Motor neuron (in vitro differentiated cells): ENCODE data around the gene FOXS1. TPM values are rescaled to one million over a fixed set of nuclear protein-coding genes. Genes with fewer than 3 reads are reported as not detected.

Experiments
- ATAC-seq, 8 experiments: fragments of 200-7000 bp; cut with Tn5 transposase; replicated peaks in 6 of 8; 2 replicates each; pipeline ENCODE4 v1.8.0; 2021; ENCODE audit warnings: mild to moderate bottlenecking in 8 of 8, moderate library complexity in 8 of 8
- H3K27ac ChIP-seq, 2 donors: fragments of 250-450 bp; sonication (Bioruptor Pico); 2 replicates each; pipeline ENCODE4 v1.9.0; 2021; ENCODE audit warnings: antibody characterized with exemption in 2 of 2, mild to moderate bottlenecking in 2 of 2, moderate library complexity in 1 of 2
- H3K4me1 ChIP-seq, 2 donors: fragments of 250-450 bp; sonication (Bioruptor Pico); replicated peaks in 1 of 2; 2 replicates each; pipeline ENCODE4 v1.6.1; 2021; ENCODE audit warnings: antibody characterized with exemption in 2 of 2, mild to moderate bottlenecking in 2 of 2, moderate library complexity in 1 of 2
- H3K4me3 ChIP-seq, 5 donors: fragments of 250-450 bp; sonication (Bioruptor Pico); 2 replicates each; pipeline ENCODE4 v1.9.0; 2021; ENCODE audit warnings: antibody characterized with exemption in 5 of 5, mild to moderate bottlenecking in 5 of 5, moderate library complexity in 4 of 5
- WGBS, 10 experiments: fragments of 450-650 bp; shearing (Covaris generic); methylation state at CpG; one replicate each; pipeline ENCODE4 v1.0.0; 2022; 5-methylcytosine and 5-hydroxymethylcytosine counted together
- in situ Hi-C, 9 experiments: fragments of 400-800 bp; cut with MboI; loops; one replicate each; pipeline ENCODE4 v1.15.0; 2021; ENCODE audit warnings: low sequenced_read_pairs in 9 of 9, low pct_unique_long_range_greater_than_20kb in 2 of 9; ENCODE audit not compliant: unreplicated experiment in 9 of 9
- total RNA-seq, 8 experiments: library from RNA; unstranded; fragments of 300-600 nt; gene quantifications; 2 replicates each; pipeline versions ENCODE4 v1.2.3 to v1.2.4, GENCODE V29; 2022

Gene FOXS1
- total RNA-seq, 8 experiments from 2014 or later = 0.31 to 35.7 (median 0.64) TPM; not detected in 1

GRCh38 chr20:31811796-31812728 lies 33.3 kb downstream of the FOXS1 start:
- Histone ChIP-seq H3K4me1 (peaks cover 0 to 9% of the 10 kb centered on the region in 2 donors), H3K27ac (no peak overlapping the region), H3K4me3 (no peak overlapping the region)
- peak in 2 of 8 experiments; percentile 11 to 26 for ATAC-seq
- in situ Hi-C loops = no loop called here
- WGBS, 10 experiments = 17 to 97% (median 71%) methylated on average over 1 to 8 of the region's 15 CpGs; no CpG with 5 or more reads in 2 of the 10 experiments

- in situ Hi-C loops = no loop called here
- Histone ChIP-seq H3K4me1 (peaks cover 0 to 14% of the 10 kb centered on the region in 2 donors), H3K4me3 (no peak overlapping the region), H3K27ac (no peak overlapping the region)
- ATAC-seq = no peak
- 35 to 100% (median 88%) methylated on average over 1 to 4 of the region's 4 CpGs; no CpG with 5 or more reads in 3 of the 10 experiments for WGBS, 10 experiments
These were observed 34.2 kb downstream of the FOXS1 start for GRCh38 chr20:31811198-31811597.

GRCh38 chr20:31809661-31810060 lies 35.7 kb downstream of the FOXS1 start:
- Histone ChIP-seq H3K4me1 (peaks cover 0 to 14% of the 10 kb centered on the region in 2 donors), H3K4me3 (no peak overlapping the region), H3K27ac (no peak overlapping the region)
- 29 to 100% (median 74%) methylated on average over 1 to 3 of the region's 3 CpGs for WGBS, 10 experiments
- ATAC-seq = no peak
- in situ Hi-C loops = no loop called here

- Histone ChIP-seq H3K27ac (no peak overlapping the region), H3K4me3 (no peak overlapping the region), H3K4me1 (peaks cover 0 to 14% of the 10 kb centered on the region in 2 donors)
- WGBS, 10 experiments = 0 to 100% (median 87%) methylated on average over 1 to 3 of the region's 3 CpGs; no CpG with 5 or more reads in 1 of the 10 experiments
- peak in 3 of 8 experiments; percentile 16 to 43 (median 31) for ATAC-seq
- in situ Hi-C loops = no loop called here
These were observed 36.9 kb downstream of the FOXS1 start for GRCh38 chr20:31808481-31808880.

GRCh38 chr20:31806564-31807355 lies 38.6 kb downstream of the FOXS1 start:
- 40 to 96% (median 87%) methylated on average over 1 to 8 of the region's 8 CpGs; no CpG with 5 or more reads in 2 of the 10 experiments for WGBS, 10 experiments
- peak in 3 of 8 experiments; percentile 47 to 77 (median 59) for ATAC-seq

GRCh38 chr20:31803552-31804291 lies 41.7 kb downstream of the FOXS1 start:
- in situ Hi-C loops = no loop called here
- no peak overlapping the region for H3K27ac ChIP-seq

More at GRCh38 chr20:31806564-31807355, 38.6 kb downstream of the FOXS1 start:
- Histone ChIP-seq H3K4me3 (no peak overlapping the region), H3K27ac (peak overlapping the region in 1 of 2 donors; percentile 56), H3K4me1 (peaks cover 0 to 14% of the 10 kb centered on the region in 2 donors)
- in situ Hi-C loops = no loop called here

GRCh38 chr20:31801508-31801907 lies 43.9 kb downstream of the FOXS1 start:
- in situ Hi-C loops = no loop called here
- H3K4me1 ChIP-seq = peaks cover 0 to under 1% of the 10 kb centered on the region in 2 donors
- no peak overlapping the region for H3K4me3 ChIP-seq
- WGBS, 10 experiments = 83 to 100% (median 94%) methylated on average over 1 to 7 of the region's 7 CpGs; no CpG with 5 or more reads in 1 of the 10 experiments
- ATAC-seq = no peak
- no peak overlapping the region for H3K27ac ChIP-seq

More at GRCh38 chr20:31803552-31804291, 41.7 kb downstream of the FOXS1 start:
- 35 to 100% (median 94%) methylated on average over 1 to 7 of the region's 7 CpGs for WGBS, 10 experiments
- Histone ChIP-seq H3K4me1 (peaks cover 0 to 14% of the 10 kb centered on the region in 2 donors), H3K4me3 (no peak overlapping the region)
- ATAC-seq = no peak

GRCh38 chr20:31797364-31797763 lies 48.0 kb downstream of the FOXS1 start:
- H3K4me3 ChIP-seq = no peak overlapping the region
- no peaks in the 10 kb centered on the region for H3K4me1 ChIP-seq
- H3K27ac ChIP-seq = no peak overlapping the region
- in situ Hi-C loops = no loop called here
- ATAC-seq = peak in 1 of 8 experiments; percentile 38
- 40 to 100% (median 87%) methylated on average over 1 to 3 of the region's 3 CpGs for whole genome bisulfite sequencing, 10 experiments

Other genes starting within 250 kb of the FOXS1 start
- 10 to 100 TPM; 10.0 to 64.5 (median 19.6) TPM for gene ID1, start 240.3 kb downstream of the FOXS1 start, total RNA-seq
- not detected for gene COX4I2, start 207.7 kb downstream of the FOXS1 start, total RNA-seq
- 10 to 100 TPM; 23.8 to 80.9 (median 37.7) TPM for gene BCL2L1, start 122.7 kb downstream of the FOXS1 start, total RNA-seq
- gene TPX2, start 106.3 kb downstream of the FOXS1 start, total RNA-seq = 10 to 100 TPM in 3 of 8 experiments, 1 to 10 TPM in 5; 1.1 to 75.3 (median 6.1) TPM
- gene MYLK2, start 26.2 kb downstream of the FOXS1 start, total RNA-seq = 1 to 10 TPM in 1 of 8 experiments, under 1 TPM in 7; 0.16 to 1.1 (median 0.51) TPM
- gene DUSP15, start 24.9 kb upstream of the FOXS1 start, total RNA-seq = 10 to 100 TPM in 5 of 8 experiments, 1 to 10 TPM in 3; 1.8 to 30.0 (median 14.5) TPM
- gene TTLL9, start 25.0 kb upstream of the FOXS1 start, total RNA-seq = 10 to 100 TPM in 1 of 8 experiments, 1 to 10 TPM in 6, under 1 TPM in 1; 0.76 to 12.0 (median 2.5) TPM
- 10 to 100 TPM; 16.4 to 46.5 (median 22.2) TPM for gene PDRG1, start 106.4 kb upstream of the FOXS1 start, total RNA-seq
- 10 to 100 TPM in 4 of 8 experiments, 1 to 10 TPM in 2, under 1 TPM in 2; 0.13 to 35.6 (median 9.1) TPM for gene XKR7, start 122.5 kb upstream of the FOXS1 start, total RNA-seq
- 1 to 10 TPM in 2 of 8 experiments, under 1 TPM in 4, not detected in 2; 0.15 to 1.4 (median 0.84) TPM for gene CCM2L, start 164.8 kb upstream of the FOXS1 start, total RNA-seq
- gene HCK, start 206.6 kb upstream of the FOXS1 start, total RNA-seq = 10 to 100 TPM in 3 of 8 experiments, under 1 TPM in 5; 0.11 to 73.4 (median 0.56) TPM